T-helper 9 cell (primary cell): ENCODE results near the gene PRDM16.

Experiments used
- DNase-seq: peaks from one replicate; pipeline ENCODE4 v3.0.0-alpha.2; 2020

The PRDM16 gene

DNA sequence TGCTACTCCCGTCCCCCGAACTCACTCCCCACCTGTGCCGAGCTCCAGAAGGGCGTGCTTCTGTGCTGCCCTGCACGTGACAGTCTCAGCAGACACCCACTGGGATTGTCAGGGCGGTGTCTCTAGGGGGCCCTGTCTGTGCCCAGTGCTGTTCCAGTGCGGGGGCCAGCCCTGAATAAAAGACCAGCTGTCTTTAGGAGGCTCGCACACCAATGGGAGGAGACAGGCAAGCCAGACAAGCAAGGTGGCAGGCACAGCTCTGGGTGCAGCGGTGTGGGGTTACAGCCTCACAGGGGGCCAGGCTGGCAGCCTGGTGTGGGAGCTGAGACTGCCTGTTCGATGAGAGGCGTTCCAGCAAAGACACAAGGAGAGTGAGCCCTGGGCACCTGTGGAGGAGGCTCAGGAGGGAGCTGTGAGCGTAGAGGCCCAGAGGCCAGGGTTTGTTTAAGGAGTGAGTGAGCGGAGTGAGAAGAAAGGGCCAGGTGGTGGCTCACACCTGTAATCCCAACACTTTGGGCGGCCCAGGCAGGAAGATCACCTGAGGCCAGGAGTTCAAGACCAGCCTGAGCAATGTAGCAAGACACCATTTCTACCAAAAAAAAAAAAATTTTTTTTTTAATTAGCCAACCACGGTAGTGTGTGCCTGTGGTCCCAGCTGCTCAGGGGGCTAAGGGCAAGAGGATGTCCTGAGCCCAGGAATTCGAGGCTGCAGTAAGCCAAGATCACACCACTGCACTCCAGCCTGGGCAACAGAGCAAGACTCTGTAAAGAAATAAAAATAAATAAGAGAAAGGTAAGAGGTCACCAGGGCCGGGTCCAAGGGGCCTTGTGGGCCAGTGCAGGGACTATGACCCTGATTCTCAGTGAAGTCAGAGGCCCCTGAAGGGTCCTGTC lies 337.2 kb downstream of the PRDM16 start:
- DNase-seq, result no peak

DNA sequence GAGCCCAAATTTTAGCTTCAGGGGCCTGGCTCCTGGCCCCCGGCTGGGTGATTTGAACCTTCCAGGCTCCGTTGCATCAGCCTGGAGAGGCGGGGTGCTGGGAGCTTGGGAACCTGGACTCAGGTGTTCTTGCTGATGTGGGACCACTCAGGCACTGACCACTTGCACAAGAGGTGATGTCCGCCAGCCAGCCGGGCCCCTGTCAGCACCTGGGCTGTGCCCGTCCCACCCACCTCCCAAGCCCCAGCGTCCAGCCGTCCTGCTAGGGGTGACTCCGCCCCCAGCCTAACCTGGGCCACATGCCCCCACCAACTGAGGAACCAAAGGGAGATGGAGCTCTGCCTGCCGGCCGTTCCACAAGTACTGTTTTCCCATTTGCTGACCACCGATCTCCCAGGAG lies 338.0 kb downstream of the PRDM16 start:
- no peak for DNase-seq

DNA sequence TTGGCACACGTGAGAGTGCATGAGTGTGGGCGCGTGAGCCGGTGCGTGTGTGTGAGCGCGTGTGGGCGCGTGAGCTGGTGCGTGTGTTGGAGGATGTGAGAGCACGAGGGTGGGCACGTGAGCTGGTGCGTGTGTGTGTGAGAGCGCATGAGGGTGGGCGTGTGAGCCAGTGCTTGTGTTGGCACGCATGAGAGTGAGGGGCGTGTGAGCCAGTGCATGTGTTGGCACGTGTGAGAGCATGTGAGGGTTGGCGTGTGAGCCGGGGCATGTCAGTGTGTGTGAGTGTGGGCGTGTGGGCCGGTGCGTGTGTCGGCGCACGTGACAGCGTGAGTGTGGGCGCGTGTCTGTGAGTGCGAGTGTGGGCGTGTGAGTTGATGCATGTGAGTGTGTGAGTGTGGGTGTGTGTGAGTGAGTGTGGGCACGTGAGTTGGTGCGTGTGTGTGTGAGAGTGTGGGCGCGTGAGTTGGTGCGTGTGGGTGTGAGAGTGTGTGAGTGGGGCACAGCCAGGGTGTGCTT lies 339.8 kb downstream of the PRDM16 start:
- DNase-seq, result no peak

DNA sequence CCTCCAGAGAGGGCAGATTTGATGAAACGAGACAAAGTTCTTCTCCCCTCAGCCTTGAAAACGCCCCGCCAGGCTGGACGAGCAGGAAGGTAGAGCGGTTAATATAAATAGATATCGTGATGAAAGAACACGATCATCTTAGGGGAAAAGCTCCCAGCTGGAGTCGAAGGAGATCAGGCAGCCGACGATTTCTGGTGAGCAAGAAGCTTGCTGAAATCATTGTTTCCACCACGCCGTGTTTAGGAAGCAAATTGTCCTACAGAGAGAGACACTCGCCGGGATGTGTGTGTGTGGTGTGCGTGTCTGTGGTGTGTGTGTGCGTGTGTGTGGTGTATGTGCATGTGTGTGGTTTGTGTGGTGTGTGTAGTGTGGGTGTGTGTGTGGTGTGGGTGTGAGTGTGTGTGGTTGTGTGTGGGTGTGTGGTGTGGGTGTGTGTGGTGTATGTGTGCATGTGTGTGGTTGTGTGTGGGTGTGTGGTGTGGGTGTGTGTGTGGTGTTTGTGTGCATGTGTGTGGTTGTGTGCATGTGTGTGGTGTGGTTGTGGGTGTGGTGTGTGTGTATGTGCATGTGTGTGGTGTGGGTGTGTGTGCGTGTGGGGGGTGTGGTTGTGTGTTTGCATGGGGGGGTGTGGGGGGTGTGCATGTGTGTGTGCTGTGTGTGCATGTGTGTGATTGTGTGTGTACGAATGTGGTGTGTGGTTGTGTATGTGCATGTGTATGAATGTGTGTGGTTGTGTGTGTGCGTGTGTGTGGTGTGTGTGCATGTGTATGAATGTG lies 340.6 kb downstream of the PRDM16 start:
- no peak for DNase-seq

DNA sequence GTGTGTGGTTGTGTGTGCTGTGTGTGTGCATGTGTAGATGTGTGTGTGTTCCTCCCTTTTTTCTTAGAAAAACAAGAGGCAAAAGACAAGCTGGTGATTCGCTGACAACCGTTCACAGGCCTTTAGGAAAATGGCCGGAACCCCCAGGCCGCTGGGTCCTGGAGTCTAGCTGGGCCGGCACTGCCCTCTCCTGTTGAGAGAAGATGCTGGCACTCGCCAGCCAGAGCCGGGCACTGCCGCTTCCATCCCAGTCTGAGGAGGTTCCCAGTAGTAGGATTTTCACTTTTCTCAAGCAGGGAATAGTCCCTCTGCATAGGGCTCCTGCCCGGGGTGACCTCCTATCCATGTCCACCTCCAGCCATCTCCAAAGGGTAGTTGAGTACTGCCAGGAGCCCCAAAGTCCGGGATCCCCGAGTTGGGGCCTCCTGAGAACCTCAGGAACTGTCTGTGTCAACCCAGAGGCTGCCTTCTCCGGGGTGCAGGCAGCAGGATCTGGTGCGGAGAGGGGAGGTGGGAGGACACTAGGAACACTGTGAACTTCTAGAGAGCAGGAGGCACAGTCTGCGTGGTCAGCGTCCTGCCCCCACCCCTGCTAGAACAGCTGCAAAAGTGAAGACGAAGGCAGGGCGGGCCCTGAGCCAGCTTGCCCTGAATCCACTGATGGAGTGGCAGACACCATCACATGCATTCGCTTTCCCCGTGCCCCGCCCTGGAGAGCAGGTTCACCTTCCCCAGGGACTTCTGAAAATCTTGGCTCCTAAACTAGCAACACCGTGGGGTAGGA lies 341.3 kb downstream of the PRDM16 start:
- no peak for DNase-seq

DNA sequence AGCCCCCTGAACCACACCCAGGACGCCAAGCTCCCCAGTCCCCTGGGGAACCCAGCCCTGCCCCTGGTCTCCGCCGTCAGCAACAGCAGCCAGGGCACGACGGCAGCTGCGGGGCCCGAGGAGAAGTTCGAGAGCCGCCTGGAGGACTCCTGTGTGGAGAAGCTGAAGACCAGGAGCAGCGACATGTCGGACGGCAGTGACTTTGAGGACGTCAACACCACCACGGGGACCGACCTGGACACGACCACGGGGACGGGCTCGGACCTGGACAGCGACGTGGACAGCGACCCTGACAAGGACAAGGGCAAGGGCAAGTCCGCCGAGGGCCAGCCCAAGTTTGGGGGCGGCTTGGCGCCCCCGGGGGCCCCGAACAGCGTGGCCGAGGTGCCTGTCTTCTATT lies 342.8 kb downstream of the PRDM16 start:
- DNase-seq, result no peak

DNA sequence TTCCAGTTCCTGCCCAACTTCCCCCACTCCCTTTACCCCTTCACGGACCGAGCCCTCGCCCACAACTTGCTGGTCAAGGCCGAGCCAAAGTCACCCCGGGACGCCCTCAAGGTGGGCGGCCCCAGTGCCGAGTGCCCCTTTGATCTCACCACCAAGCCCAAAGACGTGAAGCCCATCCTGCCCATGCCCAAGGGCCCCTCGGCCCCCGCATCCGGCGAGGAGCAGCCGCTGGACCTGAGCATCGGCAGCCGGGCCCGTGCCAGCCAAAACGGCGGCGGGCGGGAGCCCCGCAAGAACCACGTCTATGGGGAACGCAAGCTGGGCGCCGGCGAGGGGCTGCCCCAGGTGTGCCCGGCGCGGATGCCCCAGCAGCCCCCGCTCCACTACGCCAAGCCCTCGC lies 343.4 kb downstream of the PRDM16 start:
- no peak for DNase-seq

DNA sequence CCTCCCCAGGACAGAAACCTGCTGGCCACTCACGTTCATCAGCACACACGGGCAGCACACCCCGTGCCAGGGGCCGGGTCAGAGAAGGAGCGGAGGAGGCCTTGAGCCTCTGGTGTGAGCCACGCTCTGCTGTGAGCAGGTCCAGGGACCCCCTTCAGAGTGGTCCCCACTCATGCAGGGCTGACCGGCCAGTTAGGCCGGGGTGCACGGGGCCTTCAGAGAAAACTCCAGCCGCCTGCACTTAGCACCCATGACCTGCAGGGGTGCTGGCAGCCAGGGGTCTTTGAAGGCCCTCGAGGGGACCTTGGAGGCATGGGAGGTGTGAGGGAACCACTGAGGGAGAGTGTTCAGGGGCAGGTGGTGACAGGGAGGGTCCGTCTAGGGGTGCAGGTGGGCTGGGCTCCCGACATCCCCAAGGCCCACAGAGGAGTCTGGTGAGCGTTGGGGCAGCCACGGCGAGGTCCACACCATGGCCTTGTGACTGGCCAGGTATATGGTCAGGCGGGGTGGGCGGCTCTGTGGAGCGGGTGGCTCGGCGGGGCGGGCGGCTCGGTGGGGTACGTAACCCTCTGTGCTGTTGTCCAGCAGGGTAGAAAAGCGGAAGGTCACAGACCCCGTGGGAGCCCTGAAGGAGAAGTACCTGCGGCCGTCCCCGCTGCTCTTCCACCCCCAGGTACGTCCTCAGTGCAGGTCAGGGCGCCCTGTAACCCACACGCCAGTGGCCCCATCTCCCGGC lies 345.1 kb downstream of the PRDM16 start:
- DNase-seq, result no peak

DNA sequence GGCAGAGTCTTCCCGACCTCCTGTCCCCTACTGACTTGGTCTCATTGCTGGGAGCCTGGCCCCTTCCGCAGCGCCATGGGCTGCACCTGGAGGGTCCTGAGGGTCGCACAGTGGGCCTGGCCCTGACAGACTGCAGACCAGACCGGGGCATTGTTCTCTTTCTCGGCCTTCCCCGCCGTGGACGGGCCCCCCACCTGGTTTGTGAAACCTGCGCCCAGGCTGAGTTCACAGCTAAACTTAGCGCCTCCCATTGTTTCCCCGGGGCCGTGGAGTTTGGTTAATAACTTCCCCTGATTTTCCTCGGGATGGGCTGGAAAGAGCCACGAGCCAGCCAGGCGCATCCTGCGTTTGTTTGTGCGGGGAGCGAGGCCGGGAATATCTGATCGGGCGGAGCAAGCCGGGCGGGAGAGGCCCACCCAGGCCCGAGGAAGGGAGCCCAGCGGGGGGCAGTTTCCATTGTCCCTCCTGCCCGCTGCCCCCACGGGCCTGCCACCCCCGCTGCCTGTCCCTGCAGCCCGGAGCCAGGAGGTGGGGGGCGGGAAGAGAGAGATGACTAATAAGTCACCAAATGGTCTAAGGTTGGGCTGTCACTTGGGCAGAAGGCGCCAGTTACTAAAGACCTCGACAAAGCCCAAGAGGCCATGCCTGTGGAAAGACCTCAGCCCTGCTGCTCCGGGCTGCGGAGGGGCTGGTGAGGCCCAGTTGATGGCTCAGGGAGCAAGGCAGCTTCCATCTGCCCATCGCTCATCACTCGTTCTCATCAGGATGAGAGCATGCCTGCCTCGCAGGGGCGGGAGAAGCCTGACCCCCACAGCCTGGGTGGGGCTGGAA lies 346.5 kb downstream of the PRDM16 start:
- no peak for DNase-seq

DNA sequence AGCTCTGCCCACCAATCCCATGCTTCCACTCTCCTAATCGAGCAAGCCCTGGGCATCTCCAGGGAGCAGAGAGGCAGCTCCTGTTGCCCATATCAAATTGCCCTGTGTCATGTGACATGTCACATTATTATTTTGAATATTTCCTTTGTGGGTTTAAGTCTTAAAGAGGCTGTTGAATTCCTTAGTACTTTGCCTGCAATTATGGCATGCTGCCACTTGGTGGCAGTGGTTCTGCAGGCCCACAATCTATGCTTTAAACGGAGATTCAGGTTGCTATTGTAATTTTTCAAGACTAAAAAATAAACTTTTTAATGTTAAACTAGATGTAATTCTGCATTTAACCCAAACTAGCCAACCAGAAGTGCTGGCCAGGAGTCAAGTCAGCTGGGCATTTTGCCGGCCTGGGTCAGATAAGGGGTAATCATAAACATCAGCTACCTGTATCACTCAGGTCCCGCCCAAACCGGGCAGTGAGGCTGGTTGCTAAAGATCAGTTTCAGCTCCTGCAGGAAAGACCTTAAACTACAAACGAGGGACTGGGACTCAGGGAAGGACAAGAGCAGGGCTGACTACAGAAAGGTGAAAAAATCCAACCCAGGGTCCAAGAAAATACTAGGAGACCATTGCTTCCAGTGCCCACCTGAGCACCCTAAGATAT lies 348.2 kb downstream of the PRDM16 start:
- DNase-seq, result no peak

DNA sequence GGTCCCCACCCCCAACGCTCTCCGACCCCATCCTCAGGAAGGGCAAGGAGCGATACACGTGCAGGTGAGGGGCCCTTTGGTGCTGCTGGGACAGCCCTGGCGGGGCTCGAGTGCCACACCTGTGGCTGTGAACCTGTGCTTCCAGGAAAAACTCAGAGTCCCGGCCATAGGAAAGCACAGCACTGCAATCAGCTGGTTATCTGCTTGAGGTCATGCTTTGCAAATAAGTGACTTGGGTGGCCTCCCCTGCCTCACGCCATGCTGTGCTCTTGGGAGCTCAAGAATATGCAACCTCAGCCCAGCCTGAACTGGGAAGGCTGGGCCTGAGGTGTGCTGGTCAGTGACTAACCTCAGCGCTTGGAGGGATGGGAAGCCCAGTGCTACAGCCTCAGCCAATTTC lies 348.9 kb downstream of the PRDM16 start:
- DNase-seq, result no peak

DNA sequence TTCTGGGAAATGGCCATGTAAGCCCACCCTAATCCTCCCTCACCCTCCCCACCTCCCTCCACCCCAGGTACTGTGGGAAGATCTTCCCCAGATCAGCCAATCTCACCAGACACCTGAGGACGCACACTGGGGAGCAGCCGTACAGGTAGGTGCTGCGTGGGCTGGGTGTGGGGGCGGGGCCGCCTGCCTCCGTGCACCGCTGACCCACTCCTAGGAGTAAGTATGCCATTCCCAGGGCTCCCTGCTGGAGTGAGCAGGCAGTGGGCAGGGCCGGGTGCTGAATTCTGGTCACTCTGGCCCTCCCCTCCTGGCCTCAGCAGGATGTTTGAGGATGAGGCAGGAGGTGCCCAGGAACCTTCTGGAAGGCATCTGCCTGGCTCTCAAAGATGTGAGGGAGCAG lies 349.6 kb downstream of the PRDM16 start:
- no peak for DNase-seq

DNA sequence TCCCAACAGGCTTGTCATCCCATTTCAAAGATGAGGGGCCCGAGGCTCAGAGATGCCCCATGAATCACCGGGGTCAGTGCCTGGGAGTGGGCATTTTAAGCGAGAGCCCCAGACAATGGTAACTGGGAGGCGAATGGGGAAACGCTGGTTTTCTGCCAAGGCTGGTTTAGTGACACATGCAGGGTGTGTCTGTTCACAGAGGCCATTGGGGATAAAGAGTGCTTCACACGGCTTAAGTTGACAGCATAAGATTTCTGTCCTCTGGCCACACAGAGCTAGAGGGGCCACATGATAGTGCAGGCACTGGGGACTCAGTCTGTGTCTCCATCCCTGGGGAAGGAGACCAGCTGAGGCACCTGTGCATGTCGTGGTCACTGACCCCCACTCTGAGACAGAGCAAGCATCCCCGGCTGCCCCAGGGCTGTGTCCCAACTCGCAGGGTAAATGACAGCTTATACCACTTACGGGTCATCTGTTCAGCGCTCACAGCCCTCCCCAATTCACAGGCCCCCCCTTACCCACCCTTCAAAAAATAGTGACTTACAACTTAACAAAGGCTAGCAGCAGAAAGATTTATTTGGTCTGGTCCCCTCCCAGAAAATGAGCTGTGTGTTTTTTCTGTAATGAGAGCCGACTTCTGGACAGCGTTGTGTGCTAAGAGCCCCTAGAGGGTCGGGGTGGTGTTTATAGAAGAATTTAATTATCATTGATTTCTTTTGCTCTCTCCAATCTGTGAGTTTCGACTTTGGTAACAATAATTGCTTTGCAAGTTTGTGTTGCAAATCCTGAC lies 350.6 kb downstream of the PRDM16 start:
- no peak for DNase-seq

DNA sequence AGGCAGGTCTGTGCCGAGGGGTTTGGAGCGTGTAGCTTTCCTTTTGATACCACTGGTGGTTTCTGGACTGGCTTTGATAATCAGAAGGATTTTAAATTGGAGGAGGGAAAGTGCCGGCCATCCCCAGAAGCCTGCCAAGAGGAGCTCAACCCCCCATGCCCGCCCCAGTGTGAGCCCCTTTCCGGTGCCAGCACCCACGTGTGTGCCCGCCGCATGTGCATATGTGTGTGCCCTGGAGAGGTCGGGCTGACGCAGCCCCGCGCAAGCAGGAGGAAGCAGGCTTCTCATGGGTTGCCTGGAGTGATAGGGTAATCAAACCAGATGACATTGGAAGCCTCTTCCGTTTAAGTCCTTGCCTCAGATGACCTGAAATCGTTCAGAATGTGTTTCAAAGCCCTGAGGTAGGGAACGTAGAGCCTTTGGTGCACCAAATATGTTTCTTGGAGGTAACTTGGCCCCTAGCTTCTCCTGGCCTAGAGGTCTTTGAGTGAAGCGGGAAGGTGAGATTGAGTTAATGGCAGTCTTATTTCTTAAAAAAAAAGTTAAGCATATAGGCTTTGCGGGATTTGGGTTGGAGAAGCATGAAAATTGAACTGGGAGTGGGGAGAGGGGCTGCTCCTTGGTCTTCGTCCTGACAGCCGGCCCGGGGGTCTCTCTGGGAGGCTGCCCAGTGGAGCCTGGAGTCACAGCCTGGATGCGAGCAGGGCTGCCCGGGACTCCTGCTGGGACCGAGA lies 351.4 kb downstream of the PRDM16 start:
- no peak for DNase-seq

DNA sequence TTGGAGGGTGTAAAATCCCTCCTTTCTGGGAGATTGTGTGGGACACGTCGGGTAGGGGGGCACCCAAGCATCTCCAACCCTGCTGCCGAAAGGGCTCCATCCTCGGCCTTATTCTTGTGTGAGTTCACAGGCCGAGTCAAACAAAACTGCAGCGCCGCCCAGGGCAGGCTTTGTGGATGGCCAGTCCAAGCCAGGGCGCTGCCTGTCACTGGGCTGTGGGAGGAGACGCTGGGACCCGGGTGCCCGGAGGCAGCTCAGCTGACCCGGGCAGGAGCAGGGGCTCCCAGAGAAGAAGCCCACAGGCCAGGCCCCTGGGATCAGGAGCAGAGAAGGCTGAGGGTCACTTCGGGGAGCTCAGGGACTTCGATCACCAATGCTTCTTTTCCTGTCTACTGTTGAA lies 353.6 kb downstream of the PRDM16 start:
- DNase-seq, result no peak

DNA sequence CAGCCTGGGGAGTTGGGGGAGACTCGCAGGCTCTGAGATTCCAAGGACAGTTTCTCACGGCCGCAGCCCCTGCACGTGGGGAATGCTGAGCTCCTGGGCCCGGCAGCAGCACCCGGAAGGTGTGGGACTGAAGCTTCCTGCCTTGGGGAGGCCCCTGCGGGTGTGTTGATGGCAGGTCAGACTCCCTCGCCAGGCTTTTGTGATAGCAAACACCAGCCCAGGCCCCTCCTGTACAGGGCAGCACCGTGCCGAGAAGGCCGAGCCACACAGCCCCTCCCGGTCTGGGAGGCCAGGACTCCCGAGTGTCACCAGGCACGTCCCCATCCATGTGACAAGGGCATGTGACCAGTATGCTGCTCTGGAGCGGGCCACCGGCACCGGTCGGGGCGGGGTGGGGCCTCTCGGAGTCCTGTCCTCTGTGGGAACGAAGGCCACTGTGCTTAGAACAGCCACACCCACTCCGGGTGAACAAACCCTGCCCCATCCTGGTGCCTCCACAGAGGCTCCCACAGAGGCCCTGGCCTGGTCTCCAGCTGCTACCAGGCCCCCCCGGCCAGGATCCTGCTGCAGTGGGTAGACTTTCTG lies 354.3 kb downstream of the PRDM16 start:
- no peak for DNase-seq

DNA sequence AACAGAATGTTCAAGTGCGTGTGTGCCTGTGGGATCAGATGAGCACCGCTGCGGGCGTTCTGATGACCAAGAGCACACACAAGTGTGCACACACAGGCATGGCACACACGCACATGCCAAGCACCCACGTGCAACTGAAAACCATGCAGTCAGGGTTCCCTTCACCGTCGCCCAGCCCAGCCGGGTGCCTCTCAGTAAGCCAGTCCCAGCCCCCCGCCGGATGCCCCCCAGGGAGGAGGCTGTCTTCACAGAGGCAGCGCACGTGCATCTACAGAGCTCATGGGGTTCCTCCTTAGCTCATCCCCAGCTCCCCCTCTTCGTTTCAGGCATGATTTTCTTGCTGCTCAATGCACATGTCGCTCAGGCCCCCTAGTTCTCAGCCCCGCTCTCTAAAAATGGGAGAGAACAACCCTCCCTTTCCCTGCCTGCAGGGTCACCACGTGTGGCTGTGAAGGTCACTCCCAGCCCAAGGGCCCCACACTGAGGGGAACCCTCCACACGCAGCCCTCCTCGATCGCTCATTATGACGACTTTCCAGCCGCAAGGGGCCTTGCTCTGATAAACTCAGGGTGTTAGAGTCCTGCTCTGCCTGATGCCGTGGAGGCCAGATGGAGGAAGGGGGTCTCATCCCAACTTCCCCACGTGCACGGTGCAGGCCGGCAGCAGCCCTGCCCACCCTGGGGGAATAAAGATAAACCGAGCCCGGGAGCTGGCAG lies 355.1 kb downstream of the PRDM16 start:
- no peak for DNase-seq
